Gastroesophageal sphincter (tissue), 3 donors: Measurements from ENCODE around the gene NCOA4.

ENCODE experiments used
- POLR2A ChIP-seq, 2 donors: fragments of 450-650 bp; IDR thresholded peaks; one replicate each; pipeline ENCODE4 v1.6.1; 2017; ENCODE audit warnings: antibody characterized with exemption in 2 of 2, mild to moderate bottlenecking in 2 of 2, moderate library complexity in 1 of 2
- TF ChIP-seq, protein P1 (sequence below), 4 experiments: fragments of 200-600 bp in 2 of 4; fragments of 450-650 bp in 2 of 4; sonication (generic) in 1 of 4; IDR thresholded peaks; one replicate each; pipeline ENCODE4 v1.5.1; 2017 to 2019; ENCODE audit warnings: antibody characterized with exemption in 4 of 4, mild to moderate bottlenecking in 2 of 4, moderate library complexity in 2 of 4

DNA sequence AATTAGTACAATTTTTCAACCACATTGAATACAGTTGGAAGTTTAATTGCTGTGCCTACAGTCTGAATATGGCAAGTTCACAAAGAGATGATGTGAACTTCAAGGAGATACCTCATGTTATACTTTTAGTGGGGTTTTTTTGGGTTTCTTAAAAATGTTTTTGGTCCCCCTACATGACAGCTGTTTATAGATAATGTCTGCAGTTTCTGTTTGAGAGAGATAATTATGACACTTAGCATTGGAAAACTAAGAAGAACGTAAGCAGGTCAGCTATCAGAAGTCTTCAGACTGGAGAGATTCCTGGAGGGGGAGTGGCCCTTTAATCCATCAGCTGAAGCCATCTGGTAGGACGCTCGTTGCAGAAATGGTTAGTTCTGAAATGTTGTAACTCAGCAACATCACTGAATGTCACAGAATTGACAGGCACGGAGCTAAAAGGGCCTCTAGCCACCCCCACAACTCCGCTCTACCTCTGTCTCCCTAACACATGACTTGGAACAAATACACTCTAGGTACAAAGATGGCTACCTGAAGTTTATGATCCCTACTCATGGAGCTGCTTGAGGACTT is 29.2 kb downstream of the NCOA4 start:
- TF ChIP-seq POLR2A (IDR thresholded peaks at IDR 0.05): no peak
- TF ChIP-seq, protein P1, sequence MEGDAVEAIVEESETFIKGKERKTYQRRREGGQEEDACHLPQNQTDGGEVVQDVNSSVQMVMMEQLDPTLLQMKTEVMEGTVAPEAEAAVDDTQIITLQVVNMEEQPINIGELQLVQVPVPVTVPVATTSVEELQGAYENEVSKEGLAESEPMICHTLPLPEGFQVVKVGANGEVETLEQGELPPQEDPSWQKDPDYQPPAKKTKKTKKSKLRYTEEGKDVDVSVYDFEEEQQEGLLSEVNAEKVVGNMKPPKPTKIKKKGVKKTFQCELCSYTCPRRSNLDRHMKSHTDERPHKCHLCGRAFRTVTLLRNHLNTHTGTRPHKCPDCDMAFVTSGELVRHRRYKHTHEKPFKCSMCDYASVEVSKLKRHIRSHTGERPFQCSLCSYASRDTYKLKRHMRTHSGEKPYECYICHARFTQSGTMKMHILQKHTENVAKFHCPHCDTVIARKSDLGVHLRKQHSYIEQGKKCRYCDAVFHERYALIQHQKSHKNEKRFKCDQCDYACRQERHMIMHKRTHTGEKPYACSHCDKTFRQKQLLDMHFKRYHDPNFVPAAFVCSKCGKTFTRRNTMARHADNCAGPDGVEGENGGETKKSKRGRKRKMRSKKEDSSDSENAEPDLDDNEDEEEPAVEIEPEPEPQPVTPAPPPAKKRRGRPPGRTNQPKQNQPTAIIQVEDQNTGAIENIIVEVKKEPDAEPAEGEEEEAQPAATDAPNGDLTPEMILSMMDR (IDR thresholded peaks at IDR 0.05): no peak
